GM18951 (cell line): ENCODE data around the gene ATG5.

Source experiments
- POLR2A ChIP-seq: IDR thresholded peaks from 4 replicates; pipeline ENCODE4 v1.6.1; 2011; ENCODE audit warnings: mild to moderate bottlenecking; ENCODE audit not compliant: insufficient read length, insufficient read depth; ENCODE audit errors: extremely low read depth
- in situ Hi-C: fragments of 300-500 bp; cut with MboI; formaldehyde crosslinking; loops from one replicate; pipeline ENCODE4 v1.12.0; 2022; ENCODE audit warnings: low sequenced_read_pairs, mixed read lengths, inconsistent platforms; ENCODE audit not compliant: unreplicated experiment

Gene ATG5

DNA sequence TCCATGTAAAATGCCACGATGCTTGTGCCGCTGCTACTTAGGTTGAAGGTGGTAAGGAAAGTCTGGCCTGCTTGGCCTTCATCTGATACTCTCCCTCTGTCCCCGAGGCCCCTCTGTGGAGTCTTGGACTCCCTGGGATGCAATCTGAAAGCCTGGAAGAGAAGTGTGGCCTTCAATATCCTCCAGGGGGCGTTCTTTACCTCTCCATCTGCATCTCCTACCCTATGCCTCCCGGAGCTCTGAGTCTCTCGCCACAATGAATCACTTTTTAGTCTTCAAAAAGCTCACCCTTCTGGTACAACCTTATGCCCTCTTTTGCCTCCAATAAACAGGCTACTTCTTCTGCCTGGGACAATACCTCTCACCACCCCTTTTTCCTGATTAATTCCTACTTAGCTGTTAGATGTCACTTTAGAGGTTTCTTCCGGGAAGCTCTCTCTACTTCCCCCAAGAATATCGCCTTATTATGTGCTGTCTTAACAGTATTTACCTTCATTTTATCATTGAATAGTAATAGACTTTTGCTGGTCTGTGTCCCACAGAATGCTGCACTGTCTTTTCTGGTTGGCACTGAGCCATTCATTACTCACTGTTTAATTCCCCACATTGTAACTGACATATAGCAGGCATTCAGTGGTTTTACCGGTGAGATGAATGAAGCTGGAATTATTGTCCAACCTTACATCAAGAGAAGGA, 13.9 kb upstream of the ATG5 start:
- TF ChIP-seq POLR2A: no peak
- in situ Hi-C loops: loop anchor here (10.0 to 25.0 kb wide), 3 partner anchors 105 to 648 kb away; no protein-coding TSS in a partner anchor

GRCh38 chr6:106334646-106335448, 9.3 kb upstream of the ATG5 start:
- in situ Hi-C loops: loop anchor here (10.0 to 25.0 kb wide), 2 partner anchors 110 to 652 kb away; no protein-coding TSS in a partner anchor

DNA sequence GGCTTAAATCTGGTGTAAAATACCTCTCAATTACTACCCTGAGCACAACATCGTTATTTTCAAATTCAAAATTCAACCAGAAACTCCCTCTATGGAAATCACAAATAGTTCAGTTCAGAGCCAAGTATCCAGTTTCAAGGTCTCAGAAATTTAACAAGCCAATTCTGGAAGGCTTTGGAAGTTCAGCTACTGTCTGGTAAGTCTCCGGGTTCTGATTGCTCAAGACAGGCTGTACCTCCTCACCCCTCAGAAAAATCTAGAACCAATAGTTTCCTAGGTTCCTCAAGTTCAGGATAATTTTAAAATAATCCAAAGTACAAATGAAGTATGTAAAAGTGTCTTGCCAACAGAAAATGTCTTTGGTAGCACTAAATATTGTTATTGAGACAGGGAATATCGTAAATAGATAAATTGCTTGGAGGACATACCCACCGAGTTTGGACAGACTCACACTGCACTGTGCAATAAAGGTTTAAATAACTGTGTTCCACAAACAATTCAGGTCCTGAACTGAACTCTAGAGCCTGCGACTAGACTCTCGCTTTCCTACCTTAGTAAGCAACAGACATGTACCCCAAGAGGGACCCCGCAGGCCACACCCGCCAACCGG, 729 bp downstream of the ATG5 start:
- no peak for TF ChIP-seq POLR2A
- in situ Hi-C loops: loop anchor here (25.0 kb wide), 2 partner anchors 662 to 1238 kb away; no protein-coding TSS in a partner anchor

More at GRCh38 chr6:106334646-106335448, 9.3 kb upstream of the ATG5 start:
- no peak for TF ChIP-seq POLR2A

GRCh38 chr6:106321940-106322339, 3.6 kb downstream of the ATG5 start:
- no peak for TF ChIP-seq POLR2A
- in situ Hi-C loops: loop anchor here (25.0 kb wide), 1 partner anchor 1235 kb away; no protein-coding TSS in a partner anchor

- TF ChIP-seq POLR2A: no peak
- in situ Hi-C loops: loop anchor here (25.0 kb wide), 1 partner anchor 1232 kb away; no protein-coding TSS in a partner anchor
Observed at GRCh38 chr6:106318851-106319250, 6.7 kb downstream of the ATG5 start.

DNA sequence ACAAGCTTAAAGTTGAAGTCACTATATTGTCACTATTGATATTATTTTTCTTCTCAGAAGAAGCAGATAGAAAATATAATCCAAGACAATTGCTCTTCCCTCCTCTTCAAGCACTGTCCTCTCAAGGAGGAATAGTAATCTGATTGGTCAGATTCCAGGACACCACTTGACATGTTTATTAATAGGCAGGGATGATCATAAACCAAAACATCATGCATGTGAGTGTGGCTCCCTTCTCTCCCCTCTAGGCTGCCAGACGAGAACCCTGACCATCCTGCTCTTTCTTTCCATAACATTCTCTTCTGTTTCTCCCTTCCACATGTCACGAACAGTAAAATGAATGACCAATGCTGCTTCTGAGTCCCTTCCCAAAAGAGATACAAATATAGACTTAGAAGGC, 7.5 kb downstream of the ATG5 start:
- in situ Hi-C loops: loop anchor here (25.0 kb wide), 1 partner anchor 1231 kb away; no protein-coding TSS in a partner anchor
- TF ChIP-seq POLR2A: no peak

GRCh38 chr6:106316375-106316766, 9.2 kb downstream of the ATG5 start:
- in situ Hi-C loops: loop anchor here (25.0 kb wide), 1 partner anchor 1229 kb away; no protein-coding TSS in a partner anchor

GRCh38 chr6:106315765-106316374, 9.7 kb downstream of the ATG5 start:
- TF ChIP-seq POLR2A: no peak
- in situ Hi-C loops: loop anchor here (25.0 kb wide), 1 partner anchor 1229 kb away; no protein-coding TSS in a partner anchor

More at GRCh38 chr6:106316375-106316766, 9.2 kb downstream of the ATG5 start:
- no peak for TF ChIP-seq POLR2A

DNA sequence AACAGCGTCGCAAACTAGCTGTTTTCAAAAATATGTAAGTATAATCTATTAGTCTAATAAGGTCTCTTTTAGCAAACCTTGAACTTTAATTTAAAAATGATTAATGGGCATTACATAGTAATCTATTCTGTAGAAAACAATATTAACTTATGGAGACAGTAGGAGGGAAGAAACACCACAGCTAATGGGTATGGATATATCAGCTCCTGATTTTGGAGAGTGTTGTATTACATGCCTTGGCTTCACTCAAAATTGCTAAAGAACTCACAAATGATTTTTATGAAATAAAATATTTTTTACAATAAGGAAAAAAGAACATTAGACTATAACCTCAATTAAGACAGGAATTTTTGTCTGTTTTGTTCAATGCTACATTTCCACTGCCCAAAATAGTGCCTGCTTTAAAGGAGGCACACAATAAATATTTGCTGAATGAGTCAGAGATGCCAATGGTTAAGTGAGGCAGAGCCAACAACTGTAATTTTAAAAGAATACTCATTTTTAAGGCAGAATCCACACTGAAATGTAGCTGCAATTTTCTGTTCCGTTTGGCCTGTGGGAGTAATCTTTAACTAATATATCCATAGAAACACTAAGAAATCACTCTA, 15.7 kb downstream of the ATG5 start:
- no peak for TF ChIP-seq POLR2A
- in situ Hi-C loops: loop anchor here (10.0 to 25.0 kb wide), 3 partner anchors 75 to 1223 kb away; no protein-coding TSS in a partner anchor

DNA sequence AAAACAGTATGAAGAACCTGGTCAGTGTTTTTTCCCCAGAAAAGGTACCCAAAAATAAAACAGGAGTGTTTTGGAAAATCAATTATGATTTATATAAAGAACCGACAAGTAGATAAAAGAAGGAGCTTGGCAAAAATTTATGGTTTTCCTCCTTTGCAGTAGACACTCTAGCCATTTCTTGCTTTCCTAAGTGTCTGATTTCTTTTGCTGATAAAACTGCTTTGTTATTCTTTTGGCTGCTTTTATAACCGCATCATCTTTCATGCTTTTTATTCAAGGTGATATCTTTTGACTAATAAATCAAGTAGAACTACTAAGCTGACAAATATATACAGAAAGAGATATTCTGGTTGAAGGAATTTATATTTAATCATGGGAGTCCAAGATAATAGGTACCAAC, 16.6 kb downstream of the ATG5 start:
- in situ Hi-C loops: loop anchor here (10.0 to 25.0 kb wide), 3 partner anchors 74 to 1222 kb away; no protein-coding TSS in a partner anchor
- no peak for TF ChIP-seq POLR2A

- in situ Hi-C loops: loop anchor here (10.0 to 25.0 kb wide), 3 partner anchors 71 to 1218 kb away; no protein-coding TSS in a partner anchor
- TF ChIP-seq POLR2A: no peak
Observed at GRCh38 chr6:106305740-106306139, 19.8 kb downstream of the ATG5 start.

- TF ChIP-seq POLR2A: no peak
- in situ Hi-C loops: loop anchor here (10.0 to 25.0 kb wide), 3 partner anchors 66 to 1214 kb away; no protein-coding TSS in a partner anchor
Observed at GRCh38 chr6:106300944-106301343, 24.6 kb downstream of the ATG5 start.
